GM19240 (cell line): ENCODE results near the gene DOCK2.
"Not testable (repeated sequence)": the region's sequence is repeated elsewhere in the genome, so short reads cannot be mapped to it uniquely, and the experiment has no call there.

Experiments
- DNase-seq: peaks from one replicate; pipeline ENCODE4 v3.0.0; 2011; ENCODE audit warnings: low spot score; ENCODE audit not compliant: insufficient read length

The DOCK2 gene

GRCh38 chr5:169785771-169786618 is 148.9 kb downstream of the DOCK2 start:
- DNase-seq, result no peak

DNA sequence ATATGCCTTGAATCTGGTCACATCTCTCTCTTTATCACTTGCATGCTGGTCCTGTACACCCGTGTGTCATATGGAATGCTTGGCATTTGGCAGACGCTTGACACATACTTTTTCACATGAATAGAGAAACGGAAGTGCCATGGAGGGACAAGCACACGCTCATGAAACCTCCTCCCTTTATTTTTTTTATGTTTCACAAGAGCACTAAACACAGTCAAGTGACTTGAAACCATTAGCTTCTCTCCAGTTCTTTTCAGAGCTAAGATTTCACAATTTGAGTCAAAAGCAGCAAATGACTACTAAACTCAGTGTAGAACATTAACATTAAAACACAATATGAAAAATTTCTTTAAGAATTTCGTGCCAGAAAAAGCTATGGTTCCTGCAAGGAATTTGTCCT is 151.1 kb downstream of the DOCK2 start:
- no peak for DNase-seq

DNA sequence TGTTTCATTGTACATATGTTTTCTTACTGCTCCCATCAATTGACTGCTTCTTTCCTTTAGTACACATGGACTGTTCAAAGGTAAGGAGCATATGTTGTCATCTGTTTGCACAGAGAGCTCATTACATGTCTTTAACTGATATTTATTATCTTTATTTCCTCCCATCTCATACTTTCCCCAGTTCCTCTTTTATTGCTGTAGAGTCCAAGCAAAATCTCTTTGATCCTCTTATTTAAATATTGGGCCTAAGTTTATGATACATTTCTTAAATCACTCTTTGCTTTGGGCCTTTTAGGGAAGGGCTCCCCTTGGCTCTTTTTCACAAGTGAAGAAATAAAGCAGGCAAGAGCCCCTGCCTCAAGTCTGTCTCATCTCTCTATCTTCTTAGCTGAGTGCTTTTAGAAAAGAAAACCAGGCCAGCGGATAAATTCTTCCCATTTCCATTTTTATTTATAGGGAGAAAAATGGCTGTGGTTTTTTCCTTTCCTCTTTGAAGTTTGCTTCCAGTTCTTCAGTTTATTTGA is 152.4 kb downstream of the DOCK2 start:
- no peak for DNase-seq

- DNase-seq, result no peak
Measured at GRCh38 chr5:169791251-169791650, 154.2 kb downstream of the DOCK2 start.

- no peak for DNase-seq
Measured at GRCh38 chr5:169795338-169795737, 158.3 kb downstream of the DOCK2 start.

DNA sequence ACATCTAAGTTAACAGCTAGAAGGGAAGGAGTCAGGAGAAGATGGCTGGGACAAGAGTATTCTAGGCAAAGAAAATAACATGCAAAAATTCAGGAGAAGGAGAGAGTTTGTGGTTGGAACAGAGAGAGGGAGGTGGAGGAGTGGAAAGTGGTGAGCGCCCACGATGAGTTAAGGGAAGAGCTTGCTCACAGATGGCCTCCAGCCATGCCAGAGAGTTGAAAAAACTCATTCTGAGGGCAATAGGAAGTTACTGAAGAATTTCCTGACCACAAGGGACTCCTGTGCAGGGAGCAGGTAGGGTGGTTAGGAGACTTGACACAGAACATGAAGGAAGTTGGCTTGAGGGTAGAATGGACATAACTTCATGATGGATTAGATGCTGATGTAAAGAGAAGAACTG is 159.7 kb downstream of the DOCK2 start:
- DNase-seq, result no peak

GRCh38 chr5:169797577-169797976 is 160.5 kb downstream of the DOCK2 start:
- DNase-seq, result no peak

- DNase-seq, result no peak
Measured at GRCh38 chr5:169798438-169798837, 161.4 kb downstream of the DOCK2 start.

DNA sequence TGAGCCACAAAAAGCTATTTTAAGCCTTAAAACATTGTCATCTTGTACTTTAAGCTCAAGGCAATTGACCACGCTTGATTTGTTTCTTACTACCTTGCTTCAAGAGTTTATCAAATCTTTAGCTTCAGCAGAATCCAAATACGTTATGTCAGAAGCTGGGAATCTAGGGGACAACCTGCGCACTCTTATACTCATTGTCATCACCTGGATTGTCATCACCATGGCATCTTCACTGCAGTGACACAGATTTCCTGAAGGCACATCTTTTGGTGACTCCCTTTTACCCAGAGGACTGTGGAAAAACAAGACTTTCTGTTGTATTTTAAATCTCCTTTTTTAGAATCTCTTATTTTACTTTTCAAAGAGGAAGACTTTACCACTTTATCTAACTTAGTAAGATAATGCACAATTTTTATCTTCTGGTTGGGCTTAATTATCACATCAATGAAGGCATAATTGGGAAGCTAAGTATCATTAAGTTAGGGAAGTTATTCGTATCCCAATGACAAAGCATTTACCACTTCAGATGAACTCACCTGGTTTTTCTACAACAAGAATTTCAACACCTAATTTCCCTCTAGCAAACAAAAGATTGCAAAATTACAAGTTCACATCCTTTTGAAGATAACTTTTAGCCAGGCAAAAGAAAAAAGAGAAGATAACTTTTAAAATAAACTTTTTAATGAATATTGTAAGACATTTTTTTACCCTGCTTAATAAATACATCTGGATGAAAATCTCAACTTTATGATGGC is 162.0 kb downstream of the DOCK2 start:
- no peak for DNase-seq

DNA sequence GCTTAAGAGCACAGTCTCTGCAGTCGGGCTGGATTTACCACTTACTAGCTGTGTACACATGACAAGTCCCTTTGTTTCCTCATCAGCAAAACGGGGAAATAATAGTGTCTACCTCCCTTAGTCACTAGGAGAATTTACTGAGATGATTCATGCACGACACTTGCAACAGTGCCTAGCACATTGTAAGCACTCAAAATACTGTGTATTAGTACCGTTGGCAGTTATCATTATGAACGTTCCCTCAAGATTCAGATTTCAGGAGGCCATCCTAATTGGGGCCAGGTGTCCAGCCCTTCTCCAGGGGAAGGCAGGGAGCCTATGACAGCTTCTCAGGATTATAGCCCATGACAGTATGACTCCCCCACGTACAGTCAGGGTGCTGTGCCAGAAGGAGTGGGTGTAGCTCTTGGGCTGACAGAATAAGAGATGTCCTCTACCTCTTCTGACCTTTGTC is 164.3 kb downstream of the DOCK2 start:
- no peak for DNase-seq

- no peak for DNase-seq
Measured at GRCh38 chr5:169801781-169802180, 164.7 kb downstream of the DOCK2 start.

DNA sequence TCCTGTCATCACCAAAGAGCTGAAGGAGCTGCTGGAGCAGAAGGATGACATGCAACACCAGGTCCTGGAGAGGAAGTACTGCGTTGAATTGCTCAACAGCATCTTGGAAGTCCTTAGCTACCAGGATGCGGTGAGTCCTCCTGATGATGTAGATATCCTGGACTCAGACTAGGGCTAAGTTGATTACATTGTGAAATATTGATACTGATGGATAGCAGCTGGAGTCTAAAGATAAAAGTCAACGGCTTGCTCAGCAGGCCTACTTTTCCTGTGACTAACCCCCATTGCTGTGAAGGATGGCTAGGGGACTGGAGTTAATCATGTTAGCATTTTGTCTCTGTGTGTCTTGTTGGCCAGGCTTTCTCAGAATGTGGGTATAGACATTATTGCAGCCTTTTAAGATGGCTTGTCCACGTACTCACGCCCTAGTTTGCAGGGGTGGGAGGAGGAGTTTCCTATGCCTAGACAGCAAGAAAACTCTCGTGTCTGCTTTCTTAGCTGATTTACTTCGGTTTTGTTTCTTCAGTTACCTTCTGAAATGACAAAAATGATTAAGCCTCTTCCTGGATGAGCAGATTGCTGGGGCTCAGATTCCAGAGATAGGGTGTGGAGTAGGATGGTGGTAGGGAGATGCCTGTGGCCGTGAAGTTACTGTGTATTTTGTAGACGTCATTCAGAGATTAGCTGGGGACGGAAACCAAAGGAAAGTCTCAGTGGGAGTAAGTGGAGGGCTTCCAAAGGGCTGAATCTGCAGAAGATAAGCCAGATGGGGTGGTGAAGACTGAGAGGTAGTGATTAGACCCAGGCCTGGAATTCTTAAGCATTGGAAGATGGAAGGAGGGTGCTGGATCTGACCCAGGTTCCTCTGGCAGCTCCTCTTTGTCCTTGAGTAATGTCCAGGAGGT is 166.3 kb downstream of the DOCK2 start:
- no peak for DNase-seq

DNA sequence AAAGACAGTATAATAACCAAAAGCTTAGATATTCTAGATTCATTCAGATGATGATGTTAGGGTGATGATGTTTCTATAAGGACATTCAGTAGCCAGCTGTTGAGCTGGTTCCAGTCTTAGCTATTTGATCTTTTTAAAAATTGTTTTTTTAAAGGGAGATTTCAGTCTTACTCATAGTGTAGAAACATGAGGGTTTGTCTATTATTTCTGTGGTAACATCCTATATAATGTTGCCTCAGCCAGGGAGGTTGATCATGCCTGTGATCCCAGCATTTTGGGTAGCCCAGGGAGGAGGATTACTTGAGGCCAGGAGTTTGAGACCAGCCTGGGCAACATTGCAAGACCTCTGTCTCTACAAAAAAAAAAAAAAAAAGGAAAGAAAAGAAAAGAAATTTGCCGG is 167.8 kb downstream of the DOCK2 start:
- no peak for DNase-seq

DNA sequence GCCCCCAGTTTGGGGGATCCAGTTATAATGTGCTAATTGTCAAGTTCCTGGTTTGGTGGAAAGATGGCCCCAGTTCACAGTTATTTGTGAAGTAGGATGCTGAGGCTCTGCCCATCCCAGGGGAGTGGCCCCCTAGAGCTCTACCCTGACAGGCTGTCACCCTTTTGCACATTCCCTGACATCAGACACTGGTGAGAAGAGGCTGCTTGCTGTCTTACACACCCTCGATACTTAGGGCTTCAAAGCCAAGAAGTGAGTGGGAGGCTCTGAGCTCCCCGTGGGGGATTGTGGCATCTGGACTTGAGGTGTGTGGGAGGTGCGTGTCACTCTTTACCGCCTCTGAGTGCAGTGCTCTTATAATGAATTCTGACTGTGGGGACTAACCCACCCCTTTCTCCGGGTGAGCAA is 168.5 kb downstream of the DOCK2 start:
- peak; percentile 31 for DNase-seq

DNA sequence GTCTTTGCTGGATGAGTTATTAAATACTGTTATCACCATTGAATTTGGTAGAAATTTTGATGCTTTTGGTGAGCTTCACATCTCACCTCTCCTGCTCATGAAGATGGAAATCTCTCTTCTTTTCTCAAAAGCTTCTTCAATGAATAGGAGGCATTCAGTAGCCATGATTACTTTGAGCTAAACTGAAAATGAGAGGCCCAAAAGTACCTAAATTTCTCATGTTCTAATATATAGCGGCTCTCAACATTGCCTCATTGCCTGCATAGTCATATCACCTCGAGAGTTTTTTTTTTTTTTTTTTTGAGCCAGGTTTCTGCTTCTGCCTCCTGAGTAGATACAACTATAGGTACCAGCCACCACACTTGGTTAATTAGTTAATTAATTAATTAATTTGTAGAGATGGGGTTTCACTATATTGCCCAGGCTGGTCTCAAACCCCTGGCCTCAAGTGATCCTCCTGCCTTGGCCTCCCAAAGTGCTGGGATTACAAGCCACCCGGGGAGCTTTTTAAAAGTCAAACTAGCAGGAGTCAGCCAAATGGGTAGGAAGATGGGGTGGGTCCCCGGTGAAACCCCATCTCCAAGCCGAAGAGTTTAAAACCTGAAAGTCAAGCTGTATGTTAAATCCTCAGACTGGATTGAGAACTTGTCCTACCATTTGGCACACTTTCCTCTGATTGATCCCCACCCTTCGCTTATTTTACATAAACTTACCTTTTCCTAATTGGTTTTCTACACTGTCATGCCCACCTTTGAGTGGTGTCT is 169.0 kb downstream of the DOCK2 start:
- no peak for DNase-seq

DNA sequence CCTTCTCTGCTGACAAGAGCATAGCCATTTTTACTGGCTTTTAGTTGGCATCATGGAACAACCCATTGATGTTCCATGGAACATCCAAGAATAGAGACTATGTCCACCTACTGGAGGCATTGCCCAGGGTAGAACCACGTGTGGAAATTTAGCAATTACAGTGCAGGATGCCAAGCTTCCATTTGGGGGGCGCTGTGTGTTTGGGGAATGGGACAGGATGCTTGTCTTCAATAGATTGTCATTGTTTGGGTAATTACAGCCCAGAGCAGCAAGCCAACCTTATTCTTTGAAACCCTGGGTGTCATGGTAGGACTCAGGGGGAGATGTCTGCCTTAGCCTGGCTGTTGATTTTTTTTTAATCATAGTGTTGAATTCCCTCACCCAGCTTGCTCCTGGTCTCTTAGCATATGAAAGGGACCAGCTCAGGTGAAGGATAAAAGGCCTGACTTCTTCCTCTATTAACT is 171.1 kb downstream of the DOCK2 start:
- DNase-seq, result no peak

GRCh38 chr5:169808880-169809279 is 171.8 kb downstream of the DOCK2 start:
- DNase-seq, result not testable (repeated sequence)

DNA sequence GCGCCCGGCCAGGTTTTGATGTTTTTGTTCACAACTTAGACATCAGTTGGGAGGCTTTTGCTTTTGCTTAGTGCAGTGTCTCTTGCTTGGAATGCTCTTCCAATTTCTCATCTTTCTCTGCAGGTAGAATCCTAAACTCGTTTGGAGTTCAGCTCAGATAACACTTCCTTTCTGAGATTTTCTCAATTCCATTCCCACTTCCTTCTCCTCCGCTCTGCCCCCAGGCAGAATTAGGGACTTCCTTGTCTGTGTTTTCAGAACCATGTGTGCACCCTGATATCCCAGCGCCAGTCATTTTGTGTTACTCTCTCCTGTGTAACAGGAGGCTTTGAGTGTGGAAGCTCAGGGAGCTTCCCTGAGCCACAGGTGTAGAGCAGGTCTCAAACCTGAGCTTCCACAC is 172.2 kb downstream of the DOCK2 start:
- no peak for DNase-seq

DNA sequence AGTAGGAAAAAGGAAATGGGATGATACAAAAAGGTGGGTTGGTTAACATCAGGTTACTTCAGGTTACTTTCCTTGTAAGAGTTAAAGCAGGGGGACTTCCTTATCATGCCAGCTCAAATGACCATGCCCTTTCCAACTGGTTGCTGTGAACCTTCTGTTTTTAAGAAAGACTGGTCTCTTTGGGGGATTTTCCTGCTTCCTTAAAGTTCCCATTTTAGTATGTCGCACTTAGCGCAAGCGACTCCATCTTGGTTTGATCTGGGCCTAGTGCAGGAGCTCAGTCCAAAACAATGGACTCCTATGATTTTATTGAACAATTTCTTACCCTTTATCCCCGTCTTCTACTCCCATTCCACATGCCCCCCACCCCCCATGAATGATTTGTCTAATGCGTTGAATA is 173.4 kb downstream of the DOCK2 start:
- no peak for DNase-seq

DNA sequence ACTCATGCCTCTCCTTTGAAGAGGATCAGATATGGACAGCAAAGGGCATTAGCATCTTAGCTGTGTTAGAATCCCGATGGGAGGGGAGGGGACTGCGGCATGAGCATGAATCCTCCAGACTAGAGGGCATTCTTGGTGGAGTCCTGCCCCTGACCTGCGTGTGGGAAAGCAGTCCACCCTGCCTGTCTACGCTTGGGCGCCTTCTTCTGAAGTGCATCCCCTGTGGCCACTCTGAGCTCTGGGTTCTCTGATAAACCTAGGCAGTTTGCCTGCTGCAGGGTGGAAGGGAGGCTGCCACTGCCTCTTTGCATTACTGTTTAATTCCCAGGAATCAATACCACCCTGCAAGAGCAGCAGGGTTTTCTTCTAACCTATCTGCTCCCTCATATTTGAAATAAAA is 173.9 kb downstream of the DOCK2 start:
- no peak for DNase-seq

DNA sequence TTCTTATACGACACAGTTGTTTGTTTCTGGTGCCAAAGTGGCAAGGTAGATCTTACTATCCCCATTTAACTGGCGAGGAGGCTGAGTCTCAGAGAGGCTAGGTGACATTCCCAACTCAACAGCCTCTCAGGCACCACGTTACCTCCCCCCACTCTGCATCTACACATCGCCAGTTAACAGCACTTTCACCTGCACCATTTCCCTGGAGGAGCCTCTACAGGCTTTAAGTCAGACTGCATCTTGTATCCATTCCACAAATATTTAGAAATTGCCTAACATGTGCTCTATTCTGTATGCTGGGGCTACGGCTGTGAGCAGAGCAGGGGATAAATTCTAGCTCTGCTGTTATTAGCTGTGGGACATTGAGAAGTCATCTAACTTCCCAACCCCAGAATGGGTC is 174.6 kb downstream of the DOCK2 start:
- no peak for DNase-seq
